Cardiac fibroblast (primary cell): ENCODE measurements around the gene DDT.
A peak's percentile ranks its signal among the peaks of the same experiment; 100 is the strongest.
"Not testable (repeated sequence)": the region's sequence is repeated elsewhere in the genome, so short reads cannot be mapped to it uniquely, and the experiment has no call there.

Experiments used
- DNase-seq, 2 donors: peaks; one replicate each; pipeline versions ENCODE4 v3.0.0 to v3.0.0-alpha.2; 2010; ENCODE audit warnings: low read depth in 2 of 2
- H3K4me3 ChIP-seq, 2 donors: replicated peaks in 1 of 2; 1 replicate in 1 of 2; 2 replicates in 1 of 2; pipeline ENCODE4 v1.5.1; 2011; ENCODE audit warnings: low read depth in 2 of 2, low read length in 2 of 2, mild to moderate bottlenecking in 2 of 2, moderate library complexity in 1 of 2
- TF ChIP-seq, protein P1 (sequence below): IDR thresholded peaks from one replicate; pipeline ENCODE4 v1.5.1; 2011; ENCODE audit warnings: low read depth, mild to moderate bottlenecking, low read length, inconsistent platforms

DDT gene

DNA sequence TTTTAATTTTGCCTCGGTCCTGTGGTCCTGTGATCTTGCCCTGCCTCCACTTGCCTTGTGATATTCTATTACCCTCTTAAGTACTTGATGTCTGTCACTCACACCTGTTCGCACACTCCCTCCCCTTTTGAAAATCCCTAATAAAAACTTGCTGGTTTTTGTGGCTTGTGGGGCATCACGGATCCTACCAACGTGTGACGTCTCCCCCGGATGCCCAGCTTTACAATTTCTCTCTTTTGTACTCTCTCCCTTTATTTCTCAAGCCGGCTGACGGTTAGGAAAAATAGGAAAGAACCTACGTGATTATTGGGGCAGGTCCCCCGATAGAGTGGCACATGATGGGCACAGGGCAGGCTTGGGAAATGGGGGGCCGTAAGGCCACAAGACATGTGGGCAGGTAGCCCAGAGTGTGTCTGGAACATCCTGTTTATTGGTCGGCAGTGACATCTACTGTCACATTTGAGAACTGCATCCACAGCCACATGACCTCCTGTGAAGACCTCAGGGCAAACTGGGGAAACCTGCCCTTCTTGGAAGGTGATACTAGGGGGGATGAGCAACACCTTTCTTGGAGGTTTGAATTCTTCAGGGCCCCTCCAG is 17.8 kb downstream of the DDT start:
- TF ChIP-seq, protein P1, sequence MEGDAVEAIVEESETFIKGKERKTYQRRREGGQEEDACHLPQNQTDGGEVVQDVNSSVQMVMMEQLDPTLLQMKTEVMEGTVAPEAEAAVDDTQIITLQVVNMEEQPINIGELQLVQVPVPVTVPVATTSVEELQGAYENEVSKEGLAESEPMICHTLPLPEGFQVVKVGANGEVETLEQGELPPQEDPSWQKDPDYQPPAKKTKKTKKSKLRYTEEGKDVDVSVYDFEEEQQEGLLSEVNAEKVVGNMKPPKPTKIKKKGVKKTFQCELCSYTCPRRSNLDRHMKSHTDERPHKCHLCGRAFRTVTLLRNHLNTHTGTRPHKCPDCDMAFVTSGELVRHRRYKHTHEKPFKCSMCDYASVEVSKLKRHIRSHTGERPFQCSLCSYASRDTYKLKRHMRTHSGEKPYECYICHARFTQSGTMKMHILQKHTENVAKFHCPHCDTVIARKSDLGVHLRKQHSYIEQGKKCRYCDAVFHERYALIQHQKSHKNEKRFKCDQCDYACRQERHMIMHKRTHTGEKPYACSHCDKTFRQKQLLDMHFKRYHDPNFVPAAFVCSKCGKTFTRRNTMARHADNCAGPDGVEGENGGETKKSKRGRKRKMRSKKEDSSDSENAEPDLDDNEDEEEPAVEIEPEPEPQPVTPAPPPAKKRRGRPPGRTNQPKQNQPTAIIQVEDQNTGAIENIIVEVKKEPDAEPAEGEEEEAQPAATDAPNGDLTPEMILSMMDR = peak; percentile 88
- DNase-seq = peak; percentile 65 to 85
- not testable (repeated sequence) for H3K4me3 ChIP-seq

DNA sequence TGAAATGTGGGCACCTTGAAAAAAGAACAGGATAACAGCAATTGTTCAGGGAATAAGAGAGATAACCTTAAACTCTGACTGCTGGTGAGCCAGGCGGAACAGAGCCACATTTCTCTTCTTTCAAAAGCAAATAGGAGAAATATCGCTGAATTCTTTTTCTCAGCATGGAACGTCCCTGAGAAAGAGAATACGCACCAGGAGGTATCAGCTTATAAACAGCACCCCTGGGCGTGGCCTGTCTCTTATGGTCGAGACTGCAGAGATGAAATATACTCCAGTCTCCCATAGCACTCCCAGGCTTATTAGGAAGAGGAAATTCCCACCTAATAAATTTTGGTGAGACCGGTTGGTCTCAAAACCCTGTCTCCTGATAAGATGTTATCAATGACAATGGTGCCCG is 18.4 kb downstream of the DDT start:
- DNase-seq, H3K4me3 ChIP-seq: not testable (repeated sequence)

DNA sequence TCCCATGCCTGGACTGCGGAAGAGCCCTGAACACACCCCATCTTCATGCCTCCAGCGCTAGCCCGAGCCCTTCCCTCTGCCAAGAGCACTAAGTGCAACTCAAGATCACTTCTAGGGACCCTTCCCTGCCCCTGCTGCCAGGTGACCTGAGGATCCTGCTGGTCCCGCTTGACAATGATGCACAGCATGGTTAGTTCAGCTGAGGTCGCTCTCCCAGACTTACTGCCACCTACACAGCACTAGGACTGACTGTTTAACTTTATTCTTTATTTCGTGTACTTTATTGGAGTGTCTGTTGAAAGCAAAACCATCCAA is 19.3 kb downstream of the DDT start:
- not testable (repeated sequence) for H3K4me3 ChIP-seq, DNase-seq

DNA sequence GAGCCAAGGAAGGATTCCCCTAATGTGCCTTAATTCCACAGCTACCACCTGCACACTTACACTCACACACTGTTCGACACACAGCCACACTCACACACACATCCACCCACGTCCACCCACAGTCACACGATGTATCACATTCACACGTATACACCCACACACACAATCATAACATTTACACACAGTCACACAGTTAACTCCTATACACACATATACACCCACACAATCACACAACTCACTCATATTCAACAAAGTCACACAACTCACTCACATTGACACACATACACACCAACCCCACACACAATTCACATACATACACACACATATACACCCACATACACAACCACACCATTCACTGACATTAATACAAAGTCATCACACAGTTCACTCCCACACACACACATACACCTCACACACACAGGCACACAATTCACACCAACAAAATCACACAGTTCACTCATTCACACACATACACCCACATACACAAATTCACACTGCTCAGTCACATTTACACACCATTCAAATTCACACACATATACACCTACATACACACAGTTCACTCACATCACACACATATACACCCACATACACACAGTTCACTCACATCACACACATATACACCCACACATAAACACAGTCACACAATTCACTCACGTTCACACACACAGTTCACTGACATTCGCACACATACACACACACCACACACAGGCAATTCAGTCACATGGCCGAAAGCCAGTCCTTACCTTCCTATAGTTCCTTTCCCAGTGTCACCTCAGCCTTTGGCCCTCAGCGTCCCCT is 19.8 kb downstream of the DDT start:
- DNase-seq, H3K4me3 ChIP-seq: not testable (repeated sequence)

DNA sequence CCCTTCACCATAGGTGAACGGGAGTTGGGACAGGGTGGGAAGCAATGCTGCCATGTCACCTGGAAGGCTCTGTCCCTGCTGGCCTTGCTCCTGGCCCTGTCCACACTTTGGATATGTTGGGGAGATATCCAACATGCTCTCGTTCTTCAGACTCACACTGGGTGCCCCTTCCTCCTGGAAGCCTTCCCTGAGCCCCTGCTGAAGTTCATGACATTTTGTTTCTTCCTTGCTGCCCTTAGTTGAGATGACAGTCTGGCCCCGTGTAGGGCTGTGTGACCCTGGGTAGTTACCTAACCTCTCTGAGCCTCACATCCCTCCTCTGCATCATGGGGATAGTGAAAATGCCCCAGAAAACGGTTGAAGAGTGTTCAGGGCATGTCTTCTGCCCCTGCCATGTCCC is 20.8 kb downstream of the DDT start:
- not testable (repeated sequence) for DNase-seq, H3K4me3 ChIP-seq

DNA sequence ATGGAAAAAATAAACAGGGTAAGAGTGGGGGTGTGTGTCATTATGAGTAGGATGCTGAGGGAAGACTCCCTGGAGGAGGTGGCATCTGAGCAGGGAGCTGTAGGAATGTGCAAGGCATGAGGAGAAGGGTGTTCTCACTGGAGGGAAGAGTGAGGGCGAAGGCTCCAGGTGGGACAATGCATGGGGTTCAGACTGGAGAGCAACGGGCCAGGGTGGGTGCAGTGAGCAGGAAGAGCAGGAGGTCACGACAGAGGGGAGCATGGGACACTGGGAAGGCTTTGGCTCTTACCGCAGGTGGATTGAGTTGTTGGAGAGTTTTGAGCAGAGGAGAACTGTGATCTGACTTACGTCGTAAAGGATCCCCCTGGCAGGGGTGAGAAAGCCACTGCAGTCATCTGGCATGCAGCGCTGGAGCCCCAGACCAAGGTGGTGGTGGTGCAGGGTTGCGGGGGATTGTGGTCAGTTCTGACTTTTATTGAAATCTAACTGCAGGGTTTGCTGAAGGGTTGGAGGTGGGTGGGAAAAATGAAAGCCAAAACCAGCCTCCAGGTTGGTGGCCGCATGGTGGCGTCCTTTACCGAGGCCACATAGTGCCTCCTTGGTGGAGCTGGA is 21.3 kb downstream of the DDT start:
- DNase-seq, H3K4me3 ChIP-seq: not testable (repeated sequence)

DNA sequence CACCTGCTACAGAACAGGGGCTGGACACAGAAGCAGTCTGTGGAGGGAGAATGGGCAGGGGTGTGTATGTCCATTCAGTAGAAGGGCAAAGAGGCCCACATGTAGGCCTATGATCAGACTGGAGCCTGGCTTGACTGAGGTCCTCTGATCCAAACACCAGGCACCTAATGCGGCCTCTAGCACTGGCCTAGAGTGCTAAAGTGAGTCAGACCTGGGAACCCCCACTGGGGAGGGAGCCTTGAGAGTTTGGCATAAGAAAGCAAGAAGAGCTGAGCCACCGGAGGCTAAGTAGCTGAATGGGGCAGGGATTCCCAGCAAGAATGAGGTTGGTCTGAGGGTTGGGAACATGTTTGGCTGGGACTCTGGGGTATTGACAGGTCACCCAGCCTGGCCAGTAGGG is 22.9 kb downstream of the DDT start:
- not testable (repeated sequence) for H3K4me3 ChIP-seq
- DNase-seq = peak in 1 of 2 donors; percentile 74

DNA sequence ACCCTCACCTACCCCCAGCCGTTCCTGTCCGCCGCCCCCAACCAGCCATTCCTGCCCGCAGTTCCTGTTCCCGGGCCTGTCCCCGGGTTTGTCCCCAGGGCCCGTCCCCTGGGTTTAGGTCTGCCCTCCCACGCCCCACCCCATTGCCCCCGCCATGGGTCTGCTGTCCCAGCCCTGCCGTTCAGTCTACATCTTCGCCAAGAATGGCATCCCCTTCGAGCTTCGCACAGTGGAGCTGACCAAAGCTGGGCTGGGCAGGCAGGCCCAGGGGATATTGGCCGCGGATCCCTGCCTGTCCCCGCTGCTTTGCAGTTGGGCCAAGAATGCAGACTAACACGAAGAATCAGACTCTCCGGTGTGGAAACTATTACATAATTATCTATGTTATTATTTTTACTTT is 24.5 kb downstream of the DDT start:
- not testable (repeated sequence) for DNase-seq

DNA sequence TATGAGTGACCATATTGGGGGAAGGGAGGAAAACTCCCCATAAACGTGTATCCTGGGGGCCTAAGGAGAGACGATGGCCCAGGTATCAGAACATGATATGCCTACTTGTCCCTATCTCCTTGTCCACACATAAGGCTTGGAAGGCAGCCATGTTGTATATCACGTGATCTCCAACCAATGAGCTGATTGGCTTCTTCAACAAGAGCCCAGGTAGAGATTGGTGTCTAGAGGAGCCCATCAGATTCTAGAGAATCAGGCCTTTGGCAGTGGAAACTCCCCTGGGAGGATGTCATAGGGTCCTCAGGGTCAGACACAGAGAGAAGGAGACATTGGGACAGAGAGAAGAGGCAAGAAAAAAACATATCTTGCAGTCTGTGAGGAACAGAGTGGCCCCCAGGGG is 26.9 kb downstream of the DDT start:
- H3K4me3 ChIP-seq, DNase-seq: not testable (repeated sequence)

More for the DNA sequence above, 24.5 kb downstream of the DDT start:
- H3K4me3 ChIP-seq = not testable (repeated sequence)

DNA sequence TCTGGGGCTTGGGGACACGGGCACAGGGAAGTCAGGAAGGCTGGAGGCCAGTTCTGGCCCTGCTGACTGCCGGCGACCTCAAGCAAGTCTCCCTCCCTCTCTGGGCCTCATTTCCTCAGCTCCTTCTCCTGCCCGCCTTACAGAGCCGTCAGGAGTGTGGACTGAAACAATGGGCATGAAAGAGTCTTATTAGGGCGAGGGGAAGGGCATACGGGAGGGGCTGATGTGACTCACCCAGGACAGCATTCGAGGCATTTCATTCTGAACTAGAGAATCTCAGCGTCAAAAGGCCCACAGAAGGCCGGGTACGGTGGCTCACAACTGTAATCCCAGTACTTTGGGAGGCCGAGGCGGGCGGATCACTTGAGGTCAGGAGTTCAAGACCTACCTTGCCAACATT is 34.1 kb downstream of the DDT start:
- DNase-seq = not testable (repeated sequence)

DNA sequence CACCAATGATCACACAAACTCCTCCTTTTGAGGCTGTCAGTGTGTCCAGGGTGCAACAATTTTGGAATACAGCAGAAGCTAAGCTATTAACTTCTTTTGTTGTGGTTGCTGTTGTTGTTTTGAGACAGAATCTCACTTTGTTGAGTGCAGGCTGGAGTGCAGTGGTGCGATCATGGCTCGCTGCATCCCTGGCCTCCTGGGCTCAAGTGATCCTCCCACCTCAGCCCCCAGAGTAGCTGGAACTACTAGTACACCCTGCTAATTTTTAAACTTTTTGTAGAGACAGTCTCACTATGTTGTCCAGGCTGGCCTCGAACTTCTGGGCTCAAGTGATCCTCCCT is 35.3 kb downstream of the DDT start:
- H3K4me3 ChIP-seq = no peak overlapping the region
- TF ChIP-seq, protein P1 = no peak
- no peak for DNase-seq

More for the DNA sequence above, 34.1 kb downstream of the DDT start:
- not testable (repeated sequence) for H3K4me3 ChIP-seq
